ENCODE measurements around the gene MALRD1.

The MALRD1 gene

GRCh38 chr10:19231034-19231433 is 182.4 kb downstream of the MALRD1 start:
- Mint-ChIP-seq H3K27me3 (no peaks in the 10 kb centered on the region), H3K36me3 (ENCODE audit: low read depth) (no peaks in the 10 kb centered on the region), H3K9me3 (peaks cover 24% of the 10 kb centered on the region), H3K4me1 (ENCODE audit: low read depth) (no peaks in the 10 kb centered on the region), H3K4me3 (no peak overlapping the region), H3K27ac (no peak overlapping the region)

- H3K27me3 Mint-ChIP-seq: no peaks in the 10 kb centered on the region
- H3K9me3 Mint-ChIP-seq: peaks cover 10% of the 10 kb centered on the region
- H3K27ac Mint-ChIP-seq: no peak overlapping the region
- no peak overlapping the region for H3K4me3 Mint-ChIP-seq
- H3K4me1 Mint-ChIP-seq (ENCODE audit: low read depth): no peaks in the 10 kb centered on the region
- H3K36me3 Mint-ChIP-seq (ENCODE audit: low read depth): no peaks in the 10 kb centered on the region
Measured at GRCh38 chr10:19245889-19246752, 197.5 kb downstream of the MALRD1 start.

DNA sequence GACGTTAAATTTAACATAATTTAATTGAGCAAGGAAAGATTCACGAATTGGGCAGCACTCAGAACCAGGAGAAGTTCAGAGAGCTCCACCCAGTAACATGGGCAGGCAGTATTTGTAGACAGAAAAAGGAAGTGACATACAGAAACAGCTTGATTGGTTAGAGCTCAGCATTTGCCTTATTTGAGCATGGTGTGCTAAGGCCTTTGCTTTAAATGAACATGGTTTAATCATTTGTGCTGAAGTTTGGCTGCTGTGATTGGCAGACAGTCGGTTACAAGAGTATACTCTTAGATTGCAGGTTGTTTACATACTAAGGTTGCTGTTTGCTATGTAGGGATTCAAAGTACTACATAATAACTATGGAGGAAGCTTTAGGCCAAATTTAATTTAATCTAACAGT is 199.2 kb downstream of the MALRD1 start:
- no peak overlapping the region for H3K4me3 Mint-ChIP-seq
- no peaks in the 10 kb centered on the region for H3K27me3 Mint-ChIP-seq
- H3K9me3 Mint-ChIP-seq: peaks cover 8% of the 10 kb centered on the region
- no peak overlapping the region for H3K27ac Mint-ChIP-seq
- no peaks in the 10 kb centered on the region for H3K4me1 Mint-ChIP-seq (ENCODE audit: low read depth)
- H3K36me3 Mint-ChIP-seq (ENCODE audit: low read depth): no peaks in the 10 kb centered on the region

DNA sequence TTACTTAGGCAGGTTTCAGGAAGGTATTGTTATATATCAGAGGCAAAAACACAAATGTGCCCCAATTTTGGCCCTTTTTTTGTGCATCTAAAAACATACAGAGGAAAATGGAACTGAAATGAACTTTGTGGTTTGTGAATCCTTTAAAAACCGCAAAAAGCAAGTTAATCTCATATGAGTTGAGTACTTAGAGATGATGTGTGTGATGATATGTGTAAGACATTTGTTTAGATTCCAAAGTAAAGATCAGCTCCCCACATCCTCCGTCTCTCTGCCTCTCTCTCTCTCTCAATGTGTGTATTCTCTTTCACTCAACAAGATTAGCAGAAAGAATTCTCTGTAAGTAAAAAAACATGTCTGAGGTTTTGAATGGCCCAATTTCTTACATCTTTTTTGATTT is 201.9 kb downstream of the MALRD1 start:
- Mint-ChIP-seq H3K27ac (no peak overlapping the region), H3K27me3 (no peaks in the 10 kb centered on the region), H3K4me3 (no peak overlapping the region), H3K9me3 (peaks cover 9% of the 10 kb centered on the region), H3K4me1 (ENCODE audit: low read depth) (no peaks in the 10 kb centered on the region), H3K36me3 (ENCODE audit: low read depth) (no peaks in the 10 kb centered on the region)

GRCh38 chr10:19252531-19252930 is 203.9 kb downstream of the MALRD1 start:
- H3K9me3 Mint-ChIP-seq: peaks cover 11% of the 10 kb centered on the region
- H3K4me1 Mint-ChIP-seq (ENCODE audit: low read depth): no peaks in the 10 kb centered on the region
- H3K4me3 Mint-ChIP-seq: no peak overlapping the region
- no peak overlapping the region for H3K27ac Mint-ChIP-seq
- no peaks in the 10 kb centered on the region for H3K36me3 Mint-ChIP-seq (ENCODE audit: low read depth)
- no peaks in the 10 kb centered on the region for H3K27me3 Mint-ChIP-seq

DNA sequence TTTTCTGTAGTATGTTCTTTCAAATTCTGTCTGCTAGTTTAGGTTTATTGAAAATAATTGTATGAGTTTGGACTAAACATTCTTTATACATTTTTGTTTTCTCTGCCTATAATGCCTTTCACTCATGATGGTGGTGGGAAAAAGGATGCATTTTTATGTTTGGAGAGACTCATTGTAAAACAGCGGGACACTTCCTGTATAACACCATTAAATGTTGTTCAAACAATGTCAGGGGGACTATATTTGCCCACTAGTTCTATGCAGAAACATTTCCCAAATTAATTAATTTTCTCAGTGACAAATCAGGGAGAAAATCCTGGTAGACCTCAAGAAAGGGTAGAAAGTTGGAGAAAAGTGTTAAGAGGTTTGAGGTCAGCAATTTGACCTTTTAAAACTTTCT is 207.7 kb downstream of the MALRD1 start:
- Mint-ChIP-seq H3K4me1 (ENCODE audit: low read depth) (no peaks in the 10 kb centered on the region), H3K36me3 (ENCODE audit: low read depth) (no peaks in the 10 kb centered on the region), H3K27me3 (no peaks in the 10 kb centered on the region), H3K4me3 (no peak overlapping the region), H3K27ac (no peak overlapping the region), H3K9me3 (peaks cover 15% of the 10 kb centered on the region)

DNA sequence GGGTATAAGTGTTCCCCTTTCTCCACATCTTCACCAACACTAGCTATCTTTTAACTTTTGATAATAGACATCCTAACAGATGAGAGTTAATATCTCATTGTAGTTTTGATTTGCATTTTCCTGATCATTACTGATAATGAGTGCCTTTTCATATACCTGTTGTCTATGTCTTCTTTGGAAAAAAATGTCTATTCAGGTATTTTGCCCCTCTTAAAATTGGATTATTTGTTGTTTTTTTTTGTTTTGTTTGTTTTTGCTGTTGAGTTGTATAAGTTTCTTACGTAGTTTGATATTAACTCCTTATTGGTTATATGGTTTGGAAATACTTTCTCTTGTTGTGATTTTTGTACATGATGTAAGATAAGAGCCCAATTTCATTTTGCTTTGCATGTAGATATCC is 214.7 kb downstream of the MALRD1 start:
- Mint-ChIP-seq H3K9me3 (peaks cover 18% of the 10 kb centered on the region), H3K27me3 (no peaks in the 10 kb centered on the region), H3K4me3 (no peak overlapping the region), H3K27ac (no peak overlapping the region), H3K36me3 (ENCODE audit: low read depth) (no peaks in the 10 kb centered on the region), H3K4me1 (ENCODE audit: low read depth) (no peaks in the 10 kb centered on the region)

- no peaks in the 10 kb centered on the region for H3K36me3 Mint-ChIP-seq (ENCODE audit: low read depth)
- no peaks in the 10 kb centered on the region for H3K27me3 Mint-ChIP-seq
- H3K27ac Mint-ChIP-seq: no peak overlapping the region
- H3K4me3 Mint-ChIP-seq: no peak overlapping the region
- H3K9me3 Mint-ChIP-seq: peaks cover 14% of the 10 kb centered on the region
- H3K4me1 Mint-ChIP-seq (ENCODE audit: low read depth): no peaks in the 10 kb centered on the region
Measured at GRCh38 chr10:19283285-19283684, 234.7 kb downstream of the MALRD1 start.

DNA sequence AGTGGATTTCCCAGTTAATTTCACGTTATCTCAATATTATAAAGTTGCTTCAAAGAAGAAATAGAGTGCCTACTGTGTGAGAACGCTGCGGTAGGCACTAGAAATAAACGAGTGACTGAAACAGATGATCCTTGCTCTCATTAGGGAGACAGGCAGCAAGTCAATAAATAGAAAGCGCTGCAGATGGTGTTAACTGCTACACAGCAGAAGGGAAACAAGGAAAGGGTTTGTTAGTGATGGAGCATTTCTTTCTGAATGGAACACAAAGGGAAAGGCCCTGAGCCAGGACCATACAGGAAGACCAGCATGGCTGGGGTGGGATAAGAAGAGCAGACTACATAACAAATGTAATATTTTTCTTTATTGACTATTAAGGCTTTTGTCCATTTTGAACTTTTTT is 235.2 kb downstream of the MALRD1 start:
- Mint-ChIP-seq H3K36me3 (ENCODE audit: low read depth) (no peaks in the 10 kb centered on the region), H3K27me3 (no peaks in the 10 kb centered on the region), H3K4me3 (no peak overlapping the region), H3K4me1 (ENCODE audit: low read depth) (no peaks in the 10 kb centered on the region), H3K9me3 (peaks cover 15% of the 10 kb centered on the region), H3K27ac (no peak overlapping the region)

- H3K27ac Mint-ChIP-seq: no peak overlapping the region
- H3K9me3 Mint-ChIP-seq: peaks cover 12% of the 10 kb centered on the region
Measured at GRCh38 chr10:19290770-19291169, 242.2 kb downstream of the MALRD1 start.

GRCh38 chr10:19294233-19294632 is 245.6 kb downstream of the MALRD1 start:
- H3K36me3 Mint-ChIP-seq (ENCODE audit: low read depth): no peaks in the 10 kb centered on the region
- no peaks in the 10 kb centered on the region for H3K4me1 Mint-ChIP-seq (ENCODE audit: low read depth)
- H3K27ac Mint-ChIP-seq: no peak overlapping the region
- H3K27me3 Mint-ChIP-seq: no peaks in the 10 kb centered on the region
- no peak overlapping the region for H3K4me3 Mint-ChIP-seq
- H3K9me3 Mint-ChIP-seq: peaks cover 3% of the 10 kb centered on the region

More at GRCh38 chr10:19290770-19291169, 242.2 kb downstream of the MALRD1 start:
- Mint-ChIP-seq H3K4me3 (no peak overlapping the region), H3K36me3 (ENCODE audit: low read depth) (no peaks in the 10 kb centered on the region), H3K4me1 (ENCODE audit: low read depth) (no peaks in the 10 kb centered on the region), H3K27me3 (no peaks in the 10 kb centered on the region)

DNA sequence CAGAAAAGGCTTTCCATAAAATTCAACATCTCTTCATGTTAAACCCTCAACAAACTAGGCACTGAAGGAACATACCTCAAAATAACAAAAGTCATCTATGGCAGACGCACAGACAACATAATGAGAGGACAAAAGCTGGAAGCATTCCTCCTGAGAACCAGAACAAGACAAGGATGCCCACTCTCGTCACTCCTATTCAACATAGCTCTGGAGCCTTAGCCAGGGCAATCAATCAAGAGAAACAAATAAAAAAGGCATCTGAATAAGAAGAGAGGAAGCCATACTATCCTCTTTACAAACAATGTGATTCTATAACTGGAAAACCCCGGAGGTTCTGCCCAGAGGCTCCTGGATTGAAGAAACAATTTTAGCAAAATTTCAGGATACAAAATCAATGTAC is 251.0 kb downstream of the MALRD1 start:
- no peak overlapping the region for H3K4me3 Mint-ChIP-seq
- no peaks in the 10 kb centered on the region for H3K27me3 Mint-ChIP-seq
- no peak overlapping the region for H3K27ac Mint-ChIP-seq
- no peaks in the 10 kb centered on the region for H3K9me3 Mint-ChIP-seq
- no peaks in the 10 kb centered on the region for H3K36me3 Mint-ChIP-seq (ENCODE audit: low read depth)
- no peaks in the 10 kb centered on the region for H3K4me1 Mint-ChIP-seq (ENCODE audit: low read depth)

DNA sequence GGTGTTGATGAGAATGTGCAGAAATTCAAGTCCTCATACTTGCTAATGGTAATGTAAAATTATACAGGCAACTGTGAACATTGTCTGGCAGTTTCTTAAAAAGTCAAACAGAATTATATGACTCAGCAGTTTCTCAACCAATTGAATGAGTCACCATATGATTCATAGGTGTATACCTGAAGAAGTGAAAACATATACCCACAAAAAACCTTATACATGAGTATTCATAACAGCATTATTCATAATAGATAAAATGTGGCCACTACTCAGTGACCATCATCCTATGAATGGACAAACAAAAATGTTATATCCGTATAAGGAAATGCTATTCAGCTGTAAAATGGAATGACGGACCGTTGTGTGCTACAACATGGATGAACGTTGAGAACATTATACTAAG is 253.5 kb downstream of the MALRD1 start:
- H3K36me3 Mint-ChIP-seq (ENCODE audit: low read depth): no peaks in the 10 kb centered on the region
- no peaks in the 10 kb centered on the region for H3K9me3 Mint-ChIP-seq
- no peak overlapping the region for H3K4me3 Mint-ChIP-seq
- no peaks in the 10 kb centered on the region for H3K4me1 Mint-ChIP-seq (ENCODE audit: low read depth)
- no peaks in the 10 kb centered on the region for H3K27me3 Mint-ChIP-seq
- H3K27ac Mint-ChIP-seq: no peak overlapping the region

DNA sequence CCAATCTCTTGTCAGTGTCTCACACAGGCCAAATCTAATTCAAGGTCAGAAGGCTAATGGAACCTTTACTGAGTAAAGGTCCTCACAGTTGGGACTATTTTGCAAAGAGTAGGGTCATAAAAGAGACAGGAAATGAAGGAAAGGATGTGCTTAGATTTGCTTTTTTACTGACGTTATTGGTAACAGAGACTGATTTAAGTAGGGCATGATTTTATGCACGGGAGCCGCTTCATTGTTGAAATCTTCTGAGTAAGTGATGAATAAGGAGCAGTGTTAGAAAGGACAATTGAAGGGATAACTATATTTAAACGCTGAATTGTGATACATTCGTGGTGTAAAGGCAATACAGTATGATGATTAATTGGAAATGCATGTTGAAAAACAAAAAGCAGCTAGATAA is 261.5 kb downstream of the MALRD1 start:
- H3K9me3 Mint-ChIP-seq: peaks cover 2% of the 10 kb centered on the region
- H3K36me3 Mint-ChIP-seq (ENCODE audit: low read depth): no peaks in the 10 kb centered on the region
- H3K27me3 Mint-ChIP-seq: no peaks in the 10 kb centered on the region
- H3K4me3 Mint-ChIP-seq: no peak overlapping the region
- H3K27ac Mint-ChIP-seq: no peak overlapping the region
- H3K4me1 Mint-ChIP-seq (ENCODE audit: low read depth): no peaks in the 10 kb centered on the region

DNA sequence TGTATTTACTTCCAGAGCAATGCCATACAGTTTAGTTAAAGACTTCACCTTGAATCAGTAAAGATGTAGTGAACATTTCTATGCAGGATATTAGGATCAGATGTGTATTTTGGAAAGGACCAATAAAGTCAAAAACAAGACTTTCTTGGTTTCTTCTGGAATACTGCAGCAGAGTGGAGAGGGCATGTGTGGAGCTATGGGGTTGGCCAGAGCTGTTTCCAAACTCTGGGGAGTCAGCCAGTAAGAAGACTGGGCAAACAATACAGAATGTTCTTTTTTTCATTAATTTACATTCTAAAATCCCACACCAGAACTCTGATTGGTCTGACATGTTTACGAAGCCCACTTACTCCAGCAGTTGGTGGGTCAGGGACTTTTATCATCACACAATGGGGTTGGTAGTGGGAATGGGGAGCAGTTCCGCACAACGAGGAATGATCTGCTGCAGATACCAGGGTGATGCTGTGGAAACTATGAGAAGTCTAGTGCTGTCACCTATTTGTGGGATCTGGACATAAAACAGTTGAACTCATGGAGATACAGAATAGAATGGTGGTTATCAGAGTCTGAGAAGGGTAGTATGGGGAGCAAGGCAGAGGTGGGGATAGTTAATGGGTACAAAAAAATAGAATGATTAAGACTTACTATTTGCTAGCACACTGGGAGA is 267.7 kb downstream of the MALRD1 start:
- no peak overlapping the region for H3K4me3 Mint-ChIP-seq
- peaks cover 2% of the 10 kb centered on the region for H3K9me3 Mint-ChIP-seq
- no peaks in the 10 kb centered on the region for H3K27me3 Mint-ChIP-seq
- H3K27ac Mint-ChIP-seq: no peak overlapping the region
- H3K4me1 Mint-ChIP-seq (ENCODE audit: low read depth): no peaks in the 10 kb centered on the region
- H3K36me3 Mint-ChIP-seq (ENCODE audit: low read depth): no peaks in the 10 kb centered on the region

Measured in stimulated activated naive CD8-positive, alpha-beta T cell treated with anti-CD3 and anti-CD28 coated beads, Interleukin-15, Interleukin-2, amounts not matched to agents 100 ng/mL and 50 ng/mL, for 24 hours (primary cell).